Uterus (tissue), 2 donors: ENCODE measurements around the gene RITA1.

ENCODE experiments used
- CTCF ChIP-seq, 4 experiments: fragments of 200-600 bp in 2 of 4; fragments of 450-650 bp in 2 of 4; sonication (generic) in 2 of 4; IDR thresholded peaks; one replicate each; pipeline ENCODE4 v1.5.1; 2016 to 2019; ENCODE audit warnings: antibody characterized with exemption in 4 of 4, mild to moderate bottlenecking in 2 of 4, moderate library complexity in 1 of 4
- POLR2A ChIP-seq, 2 donors: fragments of 450-650 bp; IDR thresholded peaks; one replicate each; pipeline ENCODE4 v1.6.1; 2016; ENCODE audit warnings: antibody characterized with exemption in 2 of 2, mild to moderate bottlenecking in 1 of 2, moderate library complexity in 1 of 2

- TF ChIP-seq CTCF (IDR thresholded peaks at IDR 0.05) (no peak), POLR2A (IDR thresholded peaks at IDR 0.05) (no peak)
Measured at GRCh38 chr12:113201187-113202177, 16.0 kb downstream of the RITA1 start.
